Fibroblast of the conjunctiva (primary cell): ENCODE results near the gene LARP6.
"Not testable (repeated sequence)": the region's sequence is repeated elsewhere in the genome, so short reads cannot be mapped to it uniquely, and the experiment has no call there.

Source experiments
- DNase-seq: peaks from one replicate; pipeline ENCODE4 v3.0.0-alpha.2; 2010; ENCODE audit warnings: low read depth

LARP6 gene

DNA sequence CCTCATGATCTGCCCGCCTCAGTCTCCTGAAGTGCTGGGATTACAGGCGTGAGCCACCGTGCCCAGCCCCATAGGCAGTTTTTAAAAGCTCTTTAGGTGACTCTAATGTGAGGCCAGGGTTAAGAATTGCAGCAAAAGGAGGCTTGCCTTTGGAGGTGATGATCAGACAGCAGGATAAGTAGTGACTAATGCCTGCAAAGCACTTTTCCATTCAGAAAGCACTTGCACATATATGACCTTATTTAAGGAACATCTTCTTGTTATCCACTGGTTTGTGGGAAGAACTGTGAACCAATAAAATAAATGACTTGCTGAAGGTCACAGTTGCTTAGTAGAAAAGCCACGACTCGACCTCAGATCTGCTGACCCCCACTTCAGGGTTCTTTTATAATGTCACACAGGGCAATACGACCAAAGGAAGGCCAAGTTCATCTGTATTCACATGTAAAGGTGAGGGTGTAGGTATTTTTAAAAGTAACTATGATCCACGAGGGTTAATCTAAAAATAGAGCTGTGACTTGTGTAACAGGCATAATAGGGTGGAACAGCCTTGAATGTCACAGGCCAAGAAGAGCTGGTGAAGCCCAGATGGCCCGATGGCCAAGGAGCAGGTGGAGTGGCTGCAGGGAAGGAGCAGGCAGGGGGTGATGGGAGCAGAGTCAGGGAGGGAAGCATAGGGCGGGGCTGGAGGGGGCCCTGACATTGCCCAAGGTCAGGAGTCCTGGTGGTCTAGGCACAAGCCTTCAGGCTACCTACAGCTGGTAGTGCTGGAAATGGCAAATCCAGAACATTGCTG, 24.4 kb downstream of the LARP6 start:
- DNase-seq = no peak

DNA sequence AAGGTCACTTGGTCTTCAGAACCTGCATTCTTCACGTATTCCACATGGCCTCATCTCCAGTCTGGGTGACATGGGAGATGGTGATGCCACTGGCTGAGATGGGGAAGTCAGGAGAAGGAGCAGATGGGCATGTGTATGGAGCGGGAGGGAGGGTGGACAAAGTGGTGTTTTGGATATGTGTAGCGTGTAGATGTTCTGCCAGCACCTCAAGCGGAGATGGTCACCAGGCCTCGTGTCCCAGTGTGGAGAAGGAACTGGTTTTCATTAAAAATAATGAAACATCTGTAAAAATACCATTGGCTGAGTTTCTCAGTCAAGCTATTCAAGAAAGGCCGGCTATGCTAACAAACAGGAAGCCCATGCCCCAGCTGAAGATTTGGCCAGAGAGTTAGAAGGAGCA, 26.2 kb downstream of the LARP6 start:
- no peak for DNase-seq

DNA sequence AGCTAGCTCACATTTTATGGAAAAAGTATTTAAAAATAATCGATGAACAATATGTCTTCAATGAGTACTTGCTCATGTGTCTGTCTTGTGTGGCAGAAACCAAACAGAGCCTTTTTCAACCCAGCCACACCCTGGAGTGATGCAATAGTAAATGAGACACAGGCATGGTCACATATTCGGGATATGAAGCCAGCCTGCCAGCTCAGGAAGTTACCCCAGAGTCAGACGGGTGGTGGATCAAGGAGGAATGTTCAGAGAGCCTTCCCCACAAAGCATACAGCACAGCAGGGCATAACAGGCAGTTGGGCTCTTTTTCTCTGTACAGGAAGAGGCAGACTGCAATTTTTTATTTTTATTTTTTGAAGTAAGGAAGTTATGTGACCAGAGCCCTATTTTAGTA, 27.3 kb downstream of the LARP6 start:
- peak; percentile 85 for DNase-seq

DNA sequence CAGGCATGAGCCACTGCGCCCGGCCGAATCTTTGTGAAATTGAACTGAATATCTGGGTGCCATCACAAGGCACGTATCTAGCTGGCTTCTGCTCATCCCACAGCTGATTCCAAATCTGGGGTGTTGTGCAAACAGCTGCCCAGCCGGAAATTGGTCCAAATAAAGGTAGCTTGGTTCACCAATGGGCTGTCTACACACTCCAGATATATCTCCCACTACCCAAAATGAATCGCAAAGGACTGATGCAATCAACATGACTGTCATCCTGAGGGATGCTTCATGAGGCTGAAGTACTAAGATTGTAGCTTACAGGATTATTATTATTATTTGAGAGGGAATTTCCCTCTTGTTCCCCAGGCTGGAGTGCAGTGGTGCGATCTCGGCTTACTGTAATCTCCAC, 28.1 kb downstream of the LARP6 start:
- DNase-seq = no peak

DNA sequence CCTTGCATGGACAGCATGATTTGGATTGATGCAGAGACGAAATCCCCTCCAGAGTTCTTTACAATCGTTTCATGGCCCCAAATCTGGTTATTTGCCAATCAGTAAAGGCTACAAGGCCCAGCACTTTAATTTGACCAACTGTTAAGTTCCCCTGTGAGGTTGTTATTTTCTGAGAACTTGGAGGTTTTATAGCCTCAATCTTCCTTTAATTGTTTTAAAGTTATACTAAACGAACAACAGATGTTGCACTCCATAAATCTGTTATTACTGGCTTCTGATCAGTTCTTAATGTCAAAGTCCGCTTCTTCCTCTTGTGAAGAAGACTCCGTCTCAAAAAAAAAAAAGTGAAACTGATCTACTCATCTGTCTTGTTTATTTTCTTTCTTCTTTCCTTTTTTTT, 30.8 kb downstream of the LARP6 start:
- DNase-seq = peak; percentile 24

DNA sequence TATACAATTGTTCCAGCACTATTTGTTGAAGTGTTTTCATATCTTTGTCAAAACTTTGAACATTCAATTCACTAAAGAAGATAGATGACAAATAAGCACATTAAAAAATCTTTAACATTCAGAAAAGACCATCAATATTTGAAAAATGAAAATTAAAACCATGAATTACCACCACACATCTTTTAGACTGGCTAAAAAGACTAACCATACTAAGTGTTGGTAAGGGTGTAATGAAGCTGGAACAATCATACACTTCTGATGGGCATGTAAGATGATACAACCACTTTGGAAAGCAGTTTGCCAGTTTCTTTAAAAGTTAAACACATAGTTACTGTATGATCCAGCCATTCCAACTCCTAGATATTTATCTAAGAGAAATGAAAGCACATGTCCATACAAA, 33.7 kb downstream of the LARP6 start:
- no peak for DNase-seq

DNA sequence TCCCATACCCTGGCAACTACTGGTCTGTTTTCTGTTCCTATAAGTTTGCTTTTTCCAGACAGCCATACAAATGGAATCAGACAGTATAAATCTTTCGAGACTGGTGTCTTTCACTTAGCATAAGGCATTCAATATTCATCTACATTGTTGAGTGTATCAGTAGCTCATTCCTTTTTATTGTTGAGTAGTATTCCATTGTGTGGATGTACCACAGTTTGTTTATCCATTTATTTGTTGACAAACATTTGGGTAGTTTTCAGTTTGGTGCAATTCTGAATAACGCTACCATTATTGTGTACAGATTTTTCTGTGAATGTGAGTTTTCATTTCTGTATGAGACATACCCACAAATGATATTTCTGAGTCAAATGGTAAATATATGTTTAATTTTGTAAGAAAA, 35.4 kb downstream of the LARP6 start:
- no peak for DNase-seq

DNA sequence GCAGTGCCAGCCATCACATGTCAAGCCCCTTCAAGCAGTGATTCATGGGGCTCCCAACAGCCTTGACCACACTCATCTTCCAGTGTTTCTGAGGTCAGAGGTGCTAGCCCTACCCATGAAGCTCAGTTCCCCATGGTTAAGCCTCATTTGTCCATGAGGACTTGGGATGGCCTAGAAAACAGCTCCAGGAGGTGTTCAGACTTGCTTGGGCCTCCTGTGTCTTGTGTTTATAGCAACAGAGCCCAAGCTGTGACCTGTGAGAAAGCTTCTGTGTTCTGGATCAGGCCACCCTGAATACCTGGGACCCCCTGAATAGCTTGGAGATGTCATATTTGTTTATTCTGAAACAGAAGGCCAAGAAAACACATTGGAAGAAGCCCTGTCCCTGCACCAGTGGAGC, 36.7 kb downstream of the LARP6 start:
- no peak for DNase-seq

DNA sequence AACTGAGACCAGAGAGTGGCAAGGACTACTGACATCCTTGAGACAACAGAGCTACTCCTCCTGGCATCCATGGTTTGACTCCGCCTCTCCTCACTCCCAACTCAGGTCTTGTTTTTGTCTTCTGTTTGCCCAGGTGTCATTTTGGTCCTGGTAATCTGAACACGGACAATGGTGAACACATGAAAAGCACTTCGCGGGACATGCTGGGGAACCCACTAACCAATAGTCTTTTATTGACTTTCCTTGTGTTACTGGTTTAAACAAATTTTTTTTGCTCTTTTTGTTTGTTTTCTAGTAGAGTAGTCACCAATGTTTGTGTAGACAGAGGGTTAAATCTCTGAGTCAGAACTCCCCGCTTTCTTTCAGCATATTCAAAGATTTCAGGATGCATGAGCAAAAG, 38.4 kb downstream of the LARP6 start:
- no peak for DNase-seq

DNA sequence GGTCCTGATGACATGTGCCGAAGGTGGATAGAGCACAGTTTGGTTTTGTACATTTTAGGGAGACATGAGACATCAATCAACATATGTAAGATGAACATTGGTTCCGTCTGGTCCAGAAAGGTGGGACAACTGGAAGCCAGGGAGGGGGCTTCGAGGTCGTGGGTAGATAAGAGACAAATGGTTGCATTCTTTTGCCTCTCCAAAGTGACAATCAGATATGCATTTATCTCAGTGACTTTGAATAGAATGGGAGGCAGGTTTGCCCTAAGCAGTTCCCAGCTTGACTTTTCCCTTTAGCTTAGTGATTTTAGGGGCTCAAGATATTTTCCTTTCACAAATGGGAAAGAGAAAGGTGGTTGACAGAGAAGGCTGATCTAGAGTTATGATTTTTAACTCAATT, 38.9 kb downstream of the LARP6 start:
- DNase-seq = not testable (repeated sequence)

DNA sequence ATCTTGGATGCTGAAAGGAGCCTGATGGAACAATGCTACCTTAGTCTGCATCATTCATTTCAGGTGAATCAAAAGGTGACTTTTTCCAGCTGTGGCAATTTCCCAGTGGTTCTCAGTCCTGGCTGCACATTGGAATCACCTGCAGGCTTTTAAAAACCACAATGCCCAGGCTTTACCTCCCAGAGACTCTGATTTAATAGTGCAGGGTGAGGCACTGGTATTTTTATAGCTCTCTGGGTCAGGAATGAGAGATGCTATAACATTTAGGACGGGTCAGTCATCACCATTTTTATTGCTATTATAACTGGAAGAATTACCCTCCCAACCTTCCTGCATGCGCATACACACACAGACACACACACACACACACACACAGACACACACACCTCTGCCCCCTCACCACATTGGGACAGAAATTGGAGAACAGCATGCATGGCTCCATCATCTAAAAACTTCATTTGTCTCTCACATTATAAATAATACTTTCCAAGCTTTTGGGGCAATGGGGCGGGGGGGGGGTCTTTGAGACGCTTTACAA, 41.1 kb downstream of the LARP6 start:
- no peak for DNase-seq

DNA sequence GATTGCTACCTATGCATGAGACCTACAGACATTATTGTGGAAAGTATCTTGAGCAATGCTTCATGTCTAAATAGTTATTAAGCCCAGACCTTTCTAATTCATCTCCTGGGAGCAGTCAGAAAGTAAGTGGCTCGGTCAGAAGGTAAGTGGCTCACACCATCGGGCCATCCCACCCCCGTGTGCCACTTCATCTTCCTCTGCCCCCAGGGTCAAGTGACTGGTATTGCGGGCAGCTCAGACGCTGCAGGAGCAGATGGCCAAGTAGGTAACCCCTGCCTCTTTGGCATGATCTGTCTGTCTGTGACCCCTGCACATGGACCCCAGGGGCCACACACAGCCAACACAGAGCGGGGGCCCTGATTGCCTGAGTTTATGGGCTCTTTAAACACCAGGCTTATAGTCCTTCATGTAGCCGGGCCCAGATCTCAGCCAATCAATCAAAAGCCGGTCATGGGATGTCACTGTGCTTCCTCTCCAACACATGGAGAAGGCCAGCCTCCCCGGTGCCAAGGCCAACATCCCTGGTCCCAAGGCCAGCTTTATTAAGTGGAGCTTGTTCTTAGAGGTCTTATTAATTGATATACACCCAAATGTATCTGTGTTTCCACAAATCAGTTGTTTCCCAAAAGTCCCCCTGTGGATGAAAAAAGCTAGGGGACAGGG, 42.9 kb downstream of the LARP6 start:
- no peak for DNase-seq

DNA sequence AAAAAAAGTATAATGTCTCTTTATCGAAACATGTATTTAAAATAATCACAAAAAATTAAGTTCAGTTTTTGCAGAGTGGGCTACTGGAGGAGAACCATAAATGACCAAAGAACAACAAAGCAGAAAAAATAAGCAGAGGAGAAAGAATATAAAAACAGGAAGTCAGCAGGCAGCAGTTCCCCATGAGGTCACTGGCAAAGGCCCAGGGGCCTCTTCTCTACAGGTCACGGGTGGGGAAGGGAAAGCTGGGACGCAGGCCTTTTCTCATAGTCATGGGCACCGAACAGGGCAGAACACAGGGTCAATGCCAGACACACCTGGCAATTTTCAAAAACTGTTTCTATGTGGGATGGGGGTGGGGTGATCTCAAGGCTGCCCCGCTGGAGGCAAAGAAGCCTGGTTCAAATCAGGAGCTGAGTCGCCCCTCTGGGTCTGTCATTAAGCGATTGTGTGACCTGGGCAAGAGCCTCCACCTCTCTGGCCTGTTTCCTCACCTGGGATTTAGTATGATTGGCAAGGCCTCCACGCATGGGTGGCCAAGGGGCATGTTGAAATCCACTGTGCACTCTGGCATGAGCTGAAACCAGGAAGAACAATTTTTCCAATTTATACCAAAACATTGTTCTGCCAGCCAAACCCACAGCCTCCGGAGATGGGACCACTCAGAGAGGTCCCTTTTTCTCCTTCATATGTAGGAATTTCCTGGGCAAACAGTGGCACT, 46.8 kb downstream of the LARP6 start:
- no peak for DNase-seq

DNA sequence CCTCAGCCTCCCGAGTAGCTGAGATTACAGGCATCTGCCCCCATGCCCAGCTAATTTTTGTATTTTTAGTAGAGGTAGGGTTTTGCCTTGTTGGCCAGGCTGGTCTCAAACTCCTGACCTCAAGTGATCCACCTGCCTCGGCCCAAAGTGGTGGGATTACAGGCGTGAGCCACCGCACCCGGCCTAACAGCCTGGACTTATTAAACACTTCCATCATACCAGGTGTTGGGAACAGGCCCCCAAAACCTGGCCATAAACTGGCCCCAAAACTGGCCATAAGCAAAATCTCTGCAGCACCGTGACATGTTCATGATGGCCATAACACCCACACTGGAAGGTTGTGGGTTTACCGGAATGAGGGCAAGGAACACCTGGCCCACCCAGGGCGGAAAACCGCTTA, 49.6 kb downstream of the LARP6 start:
- DNase-seq = not testable (repeated sequence)

DNA sequence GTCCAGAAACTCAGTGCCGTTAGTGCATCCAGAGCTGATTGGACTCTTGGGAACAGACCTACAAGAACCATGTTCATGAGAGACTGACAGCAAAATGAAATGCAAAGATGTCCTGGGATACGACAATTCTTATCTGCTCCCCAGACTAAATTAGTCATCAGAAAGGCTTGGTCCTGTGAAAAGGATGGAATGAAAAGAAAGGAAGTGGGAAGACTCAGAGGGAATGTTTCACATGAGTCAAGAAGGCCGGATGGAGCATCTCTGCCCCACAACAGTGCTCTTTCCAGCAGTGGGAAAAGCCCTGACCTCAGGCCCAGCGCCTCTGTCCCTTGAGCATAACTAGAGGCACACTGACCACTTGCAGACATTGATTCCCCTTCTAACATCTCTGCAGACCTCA, 51.3 kb downstream of the LARP6 start:
- no peak for DNase-seq

DNA sequence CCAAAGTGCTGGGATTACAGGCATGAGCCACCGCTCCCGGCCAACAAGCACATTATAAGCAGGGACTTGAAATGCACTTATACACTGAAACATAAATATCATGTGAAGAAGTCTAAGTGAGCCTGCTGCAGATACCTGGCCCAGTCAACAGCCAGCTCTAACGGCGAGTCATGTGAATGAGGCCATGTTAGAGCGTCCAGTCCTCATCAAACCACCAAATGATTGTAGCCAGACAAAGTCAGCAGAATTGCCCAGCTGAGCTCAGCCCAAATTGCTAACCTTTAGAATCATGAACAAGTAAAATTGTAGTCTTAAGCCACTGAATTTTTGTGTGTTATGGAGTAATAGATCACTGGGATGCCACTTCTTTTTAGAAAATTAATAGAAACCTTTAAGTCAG, 52.8 kb downstream of the LARP6 start:
- no peak for DNase-seq

DNA sequence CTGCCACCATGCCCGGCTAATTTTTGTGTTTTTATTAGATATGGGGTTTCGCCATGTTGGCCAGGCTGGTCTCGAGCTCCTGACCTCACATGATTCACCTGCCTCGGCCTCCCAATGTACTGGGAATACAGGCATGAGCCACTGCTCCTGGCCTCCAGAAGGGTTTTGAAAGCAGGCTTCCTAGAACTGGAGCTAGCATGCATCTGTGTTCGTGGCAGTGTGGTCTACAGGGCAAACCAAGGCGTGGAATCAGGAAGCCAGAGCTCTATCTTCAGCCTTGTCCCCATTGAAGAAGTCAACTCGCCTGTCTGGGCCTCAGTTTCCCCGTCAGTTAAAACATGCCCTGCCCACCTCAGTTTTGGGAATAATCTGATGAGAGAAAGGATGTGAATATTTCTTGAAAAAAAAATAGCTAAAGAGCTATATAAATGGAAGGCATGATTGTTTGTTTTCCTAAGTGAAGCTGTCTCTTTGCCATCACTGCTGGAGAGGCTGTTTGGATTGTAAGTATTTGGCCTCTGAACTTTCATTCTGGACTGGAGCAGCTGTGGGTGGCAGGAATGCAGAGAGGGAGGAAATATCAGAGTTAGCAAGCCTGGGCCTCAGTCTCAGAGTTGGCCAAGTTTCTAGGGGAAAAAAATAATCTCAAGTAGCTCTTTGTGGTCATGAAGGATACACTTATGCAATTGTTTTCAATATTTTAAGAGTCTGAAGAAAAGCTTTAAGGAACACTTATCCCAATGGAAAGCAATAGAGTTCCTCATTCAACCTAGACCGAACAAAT, 54.1 kb downstream of the LARP6 start:
- DNase-seq = peak; percentile 95

DNA sequence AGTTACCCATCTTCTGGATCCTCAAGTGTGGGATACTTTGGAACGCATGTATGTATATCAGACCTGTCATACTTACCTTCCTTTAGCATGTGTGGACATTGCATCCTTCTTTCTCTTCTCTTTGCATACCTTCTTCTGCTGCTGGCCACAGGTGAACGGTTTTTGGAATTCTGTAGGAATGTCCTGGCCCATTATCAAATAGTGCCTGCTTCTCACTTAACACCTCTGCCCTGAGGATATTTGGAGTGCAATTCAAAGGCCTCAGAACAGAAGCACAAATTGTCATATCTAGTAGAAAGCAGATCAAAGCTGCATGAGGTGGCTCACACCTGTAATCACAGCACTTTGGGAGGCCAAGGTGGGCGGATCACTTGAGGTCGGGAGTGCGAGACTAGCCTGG, 56.5 kb downstream of the LARP6 start:
- no peak for DNase-seq

DNA sequence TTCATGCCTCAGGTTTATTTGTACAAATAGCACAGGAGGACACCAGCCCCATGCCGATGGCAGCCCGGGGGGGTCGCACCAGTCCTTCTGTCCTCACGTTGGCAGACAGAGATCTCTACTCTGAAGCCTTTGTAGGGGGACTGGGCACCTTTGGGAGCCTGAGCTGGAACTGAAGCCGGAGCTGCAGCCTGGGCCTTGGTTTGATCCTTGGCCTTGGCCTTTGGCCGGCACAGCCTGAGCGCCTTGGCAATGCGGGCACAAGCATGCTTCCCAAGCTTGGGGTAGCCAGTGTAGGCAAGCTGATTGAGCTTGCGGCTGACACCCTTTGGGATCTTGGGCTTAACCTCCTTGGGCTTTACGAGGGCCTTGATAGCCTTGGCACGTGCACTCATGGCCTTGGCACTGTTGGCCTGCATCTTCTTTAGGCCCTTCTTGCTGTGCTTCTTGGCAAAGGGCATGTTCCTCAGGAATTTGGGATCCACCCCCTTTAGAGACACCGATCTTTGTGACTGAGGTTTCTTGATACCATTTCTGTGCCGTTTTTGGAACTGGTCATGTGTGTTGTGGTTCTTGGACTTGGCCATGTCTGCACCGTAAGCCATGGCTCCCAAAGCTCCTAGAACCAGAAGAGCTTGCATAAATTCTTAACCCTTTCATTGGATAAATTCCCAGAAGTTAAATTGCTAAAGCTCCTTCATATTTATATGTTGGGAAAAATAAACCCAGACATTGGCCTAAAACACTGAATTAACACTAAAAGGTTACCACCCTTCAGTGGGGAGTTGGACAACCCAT, 57.2 kb downstream of the LARP6 start:
- DNase-seq = no peak

DNA sequence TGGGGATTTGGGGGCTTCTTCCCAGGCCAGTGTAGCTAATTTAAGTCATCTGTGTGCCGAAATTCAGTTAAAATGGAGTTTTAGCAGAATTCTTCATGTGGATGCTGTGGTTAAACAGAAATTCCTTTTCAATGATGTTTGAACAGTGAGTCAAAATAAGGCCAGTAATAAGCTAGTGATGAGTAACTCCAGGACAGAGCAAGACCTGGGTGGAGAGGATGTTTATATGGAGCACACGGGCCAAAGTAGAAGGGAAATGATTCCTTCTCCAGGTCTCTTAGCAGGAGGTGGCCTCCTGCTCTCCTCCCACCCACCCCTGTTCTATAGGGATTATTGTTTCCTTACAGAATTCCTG, 58.7 kb downstream of the LARP6 start:
- DNase-seq = peak; percentile 84

DNA sequence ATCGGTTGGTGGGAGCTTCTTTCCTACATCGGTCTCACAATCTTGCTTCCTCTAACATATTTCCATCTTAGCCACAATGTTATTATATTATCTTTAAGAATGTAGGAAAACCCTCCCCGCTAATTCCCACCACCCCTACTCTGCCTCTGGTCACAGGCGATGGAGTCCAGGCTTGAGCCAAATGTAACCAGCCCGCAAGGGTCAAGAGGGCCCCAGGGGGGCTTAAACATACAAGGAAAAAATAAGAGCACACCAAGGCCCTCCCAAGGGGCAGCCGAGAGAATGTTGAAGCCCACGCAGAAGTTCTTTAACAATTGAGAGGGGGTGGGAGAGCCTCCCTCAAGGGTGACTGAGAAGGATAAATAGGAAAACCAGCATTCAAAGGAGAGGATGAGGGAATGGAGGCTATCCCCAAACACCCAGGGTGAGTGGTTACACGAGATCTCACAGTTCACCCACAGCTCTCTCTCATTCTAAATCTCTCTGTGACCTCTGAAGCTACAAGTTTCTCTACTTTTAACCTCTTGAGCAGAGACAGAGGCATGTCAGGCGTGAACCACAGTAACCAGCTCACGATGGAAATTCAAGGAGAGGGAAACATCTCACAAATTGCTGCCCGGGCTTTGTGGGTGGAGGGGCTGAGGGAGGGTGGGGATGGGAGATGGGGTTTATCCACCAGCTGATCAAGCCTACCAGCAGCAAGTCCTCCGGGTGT, 59.2 kb downstream of the LARP6 start:
- no peak for DNase-seq
